Endodermal cell (in vitro differentiated cells): Measurements from ENCODE around the gene NDUFS7. TPM values are rescaled to one million over a fixed set of nuclear protein-coding genes. Genes with fewer than 3 reads are reported as not detected.

Experiments used
- DNase-seq: peaks from one replicate; pipeline ENCODE4 v3.0.0-alpha.2; 2017
- H3K27ac ChIP-seq: 2 replicates; pipeline ENCODE4 v1.5.1; 2013; ENCODE audit warnings: mild to moderate bottlenecking, low read depth, low read length, moderate library complexity
- H3K27me3 ChIP-seq: 2 replicates; pipeline ENCODE4 v1.6.1; 2013; ENCODE audit warnings: mild to moderate bottlenecking, low read length, moderate library complexity; ENCODE audit not compliant: insufficient read depth, control insufficient read depth, poor library complexity, severe bottlenecking
- H3K36me3 ChIP-seq: 2 replicates; pipeline ENCODE4 v1.7.0; 2013; ENCODE audit warnings: mild to moderate bottlenecking, low read length, moderate library complexity; ENCODE audit not compliant: control insufficient read depth, insufficient read depth
- H3K4me1 ChIP-seq: one replicate; pipeline ENCODE4 v1.7.0; 2013; ENCODE audit warnings: low read length; ENCODE audit not compliant: control insufficient read depth, insufficient read depth
- H3K4me3 ChIP-seq: 2 replicates; pipeline ENCODE4 v1.5.1; 2013; ENCODE audit warnings: mild to moderate bottlenecking, low read length, moderate library complexity
- H3K9ac ChIP-seq: 2 replicates; pipeline ENCODE4 v1.6.1; 2013; ENCODE audit warnings: mild to moderate bottlenecking, low read length, moderate library complexity; ENCODE audit not compliant: poor library complexity, severe bottlenecking; ENCODE audit errors: extremely low read depth
- H3K9me3 ChIP-seq: 2 replicates; pipeline ENCODE4 v1.6.1; 2013; ENCODE audit warnings: mild to moderate bottlenecking, low read length, moderate library complexity; ENCODE audit not compliant: control insufficient read depth
- H3K27ac Mint-ChIP-seq: 2 replicates; pipeline ENCODE4 v1.8.0; 2020; ENCODE audit warnings: mixed read lengths
- H3K27me3 Mint-ChIP-seq: 2 replicates; pipeline ENCODE4 v1.8.0; 2021; ENCODE audit warnings: mild to moderate bottlenecking, mixed read lengths; ENCODE audit not compliant: insufficient read depth
- H3K36me3 Mint-ChIP-seq: 2 replicates; pipeline ENCODE4 v1.8.0; 2020; ENCODE audit warnings: low read depth, mixed read lengths
- H3K4me1 Mint-ChIP-seq: 2 replicates; pipeline ENCODE4 v1.8.0; 2020; ENCODE audit warnings: mixed read lengths
- H3K4me3 Mint-ChIP-seq: 2 replicates; pipeline ENCODE4 v1.8.0; 2020; ENCODE audit warnings: mild to moderate bottlenecking, moderate library complexity, mixed read lengths
- H3K9me3 Mint-ChIP-seq: 2 replicates; pipeline ENCODE4 v1.8.0; 2020; ENCODE audit warnings: mild to moderate bottlenecking, mixed read lengths
- CTCF ChIP-seq: fragments of 200-600 bp; sonication (generic); conservative IDR thresholded peaks from 2 replicates; pipeline ENCODE4 v1.5.0; 2021; ENCODE audit warnings: antibody characterized with exemption, mild to moderate bottlenecking
- WGBS, 2 experiments: methylation state at CpG; one replicate each; pipeline versions ENCODE4 v1.1.5 to v1.1.7; 2013; ENCODE audit warnings: missing lambda C conversion rate in 2 of 2, mixed read lengths in 1 of 2; ENCODE audit not compliant: insufficient coverage in 1 of 2, insufficient read length in 1 of 2; 5-methylcytosine and 5-hydroxymethylcytosine counted together
- long read RNA-seq, 4 experiments: library from polyadenylated mRNA in 2 of 4; library from RNA in 1 of 4; library from capped mRNA in 1 of 4; stranded (forward) in 3 of 4; unstranded in 1 of 4; transcript quantifications; one replicate each; pipeline ENCODE4 v2.0.0, GENCODE V29; 2020 to 2021; ENCODE audit warnings: inconsistent platforms in 1 of 4
- polyA plus RNA-seq, 2 experiments: library from polyadenylated mRNA; stranded (reverse); fragments of 50-300 nt; gene quantifications; one replicate each; pipeline ENCODE4 v1.2.3, GENCODE V29; 2013
- total RNA-seq, 2 donors: library from RNA; stranded (reverse); fragmentation: NEBNext Ultra II Directional in 1 of 2; extraction: Animal tissue kit (Norgen Biotek cat#: 25700) in 1 of 2; gene quantifications; 2 replicates in 1 of 2; 3 replicates in 1 of 2; pipeline ENCODE4 v1.2.1, GENCODE V29; 2021

The NDUFS7 gene
- total RNA-seq: 10 to 100 TPM; 57.0 to 62.5 TPM
- 87.8 TPM for polyA plus RNA-seq (2013, experiment 1 of 2)
- 64.6 TPM for polyA plus RNA-seq (2013, experiment 2 of 2)
- long read RNA-seq, experiment 1, transcript NDUFS7-201 (8 exons, 1,039 nt): major isoform, 15 of 25 reads
- long read RNA-seq, experiment 1, partial matches to known transcripts: 6 of 25 reads
- long read RNA-seq, experiment 1, other reads (novel, unspliced or antisense): 2 of 25 reads
- long read RNA-seq, experiment 2, transcript NDUFS7-202 (7 exons, 2,818 nt): minor isoform, 5 of 66 reads
- long read RNA-seq, experiment 2, transcript NDUFS7-201 (8 exons, 1,039 nt): major isoform, 53 of 66 reads
- long read RNA-seq, experiment 2, partial matches to known transcripts: 3 of 66 reads
- long read RNA-seq, experiment 2, other reads (novel, unspliced or antisense): 1 of 66 reads
- long read RNA-seq, experiment 3, transcript NDUFS7-202 (7 exons, 2,818 nt): minor isoform, 13 of 71 reads
- long read RNA-seq, experiment 3, transcript NDUFS7-201 (8 exons, 1,039 nt): major isoform, 47 of 71 reads
- long read RNA-seq, experiment 3, partial matches to known transcripts: 3 of 71 reads
- long read RNA-seq, experiment 3, other reads (novel, unspliced or antisense): 2 of 71 reads
- long read RNA-seq, experiment 4, transcript NDUFS7-201 (8 exons, 1,039 nt): major isoform, 6 of 7 reads
- long read RNA-seq, experiment 4, partial matches to known transcripts: 0 of 7 reads
- long read RNA-seq, experiment 4, other reads (novel, unspliced or antisense): 1 of 7 reads

GRCh38 chr19:1383312-1384084, at the start of gene NDUFS7:
TSS of gene NDUFS7 (plus strand) at chr19:1383907. CDS start at chr19:1383927, 20 bp downstream.
- Mint-ChIP-seq H3K4me3 (peak within 1 kb of the TSS; percentile 77), H3K36me3 (peaks cover 2% of the 10 kb centered on the region), H3K27ac (peak within 1 kb of the TSS; percentile 91), H3K4me1 (peaks cover 9% of the 10 kb centered on the region), H3K27me3 (no peaks in the 10 kb centered on the region), H3K9me3 (peaks cover 1% of the 10 kb centered on the region)
- Histone ChIP-seq H3K27ac (peak within 1 kb of the TSS; percentile 72), H3K27me3 (no peaks in the 10 kb centered on the region), H3K36me3 (peaks cover under 1% of the 10 kb centered on the region), H3K9me3 (no peaks in the 10 kb centered on the region), H3K9ac (peak within 1 kb of the TSS; percentile 49), H3K4me1 (no peaks in the 10 kb centered on the region), H3K4me3 (peak within 1 kb of the TSS; percentile 96)
- peak; percentile 95 for DNase-seq
- WGBS, 2 experiments: 0% methylated on average over 45 to 90 of the region's 90 CpGs
- TF ChIP-seq CTCF: peak; percentile 24

DNA sequence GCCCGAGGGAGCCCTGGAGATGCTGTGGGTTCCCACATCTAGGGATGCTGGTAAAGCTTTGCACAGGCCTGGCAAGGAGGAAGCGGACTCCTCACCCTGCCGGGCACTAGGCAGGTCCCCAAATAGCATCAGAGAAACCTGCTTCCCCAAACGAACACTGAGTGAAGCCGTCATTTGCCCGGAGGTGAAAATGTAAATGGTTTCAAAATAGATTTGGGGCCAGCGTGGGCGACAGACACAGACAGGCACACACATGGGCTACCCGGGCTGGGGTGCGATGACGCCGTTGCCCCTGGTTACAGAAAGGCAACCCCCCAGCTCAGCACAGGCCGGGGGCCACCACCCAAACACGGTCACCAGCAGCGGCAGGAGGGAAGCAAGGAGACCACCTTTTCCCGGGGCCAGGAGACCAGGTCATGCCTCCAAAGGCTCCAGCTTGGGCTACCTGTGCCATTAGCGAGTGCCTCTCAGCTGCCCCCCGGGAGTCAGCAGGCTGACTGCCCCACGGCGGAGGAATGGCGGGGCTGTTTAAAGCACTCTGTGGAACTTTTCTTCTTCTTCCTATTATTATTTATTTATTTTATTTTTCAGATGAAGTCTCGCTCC, 47.5 kb upstream of the NDUFS7 start:
- no peak for DNase-seq
- Mint-ChIP-seq H3K4me1 (no peaks in the 10 kb centered on the region), H3K9me3 (no peaks in the 10 kb centered on the region), H3K27me3 (no peaks in the 10 kb centered on the region), H3K36me3 (no peaks in the 10 kb centered on the region), H3K27ac (no peak overlapping the region), H3K4me3 (no peak overlapping the region)
- WGBS, 2 experiments: 93 to 97% methylated on average over 17 to 22 of the region's 22 CpGs
- Histone ChIP-seq H3K27ac (no peak overlapping the region), H3K27me3 (no peaks in the 10 kb centered on the region), H3K36me3 (no peaks in the 10 kb centered on the region), H3K9ac (no peak overlapping the region), H3K4me1 (no peaks in the 10 kb centered on the region), H3K9me3 (no peaks in the 10 kb centered on the region), H3K4me3 (no peak overlapping the region)
- TF ChIP-seq CTCF: no peak
